SK-N-MC (cell line): ENCODE results near the gene CLDND2.

Experiments
- DNase-seq: peaks from one replicate; pipeline ENCODE4 v3.0.0-alpha.2; 2011; ENCODE audit warnings: low read depth, low spot score
- H3K27ac ChIP-seq: fragments of 200-600 bp; sonication (generic); 2 replicates; pipeline ENCODE4 v1.5.1; 2016; ENCODE audit warnings: mixed run types
- H3K36me3 ChIP-seq: fragments of 200-600 bp; sonication (generic); 2 replicates; pipeline ENCODE4 v1.6.1; 2017; ENCODE audit warnings: antibody characterized with exemption, low read length, mixed read lengths; ENCODE audit not compliant: insufficient read depth
- H3K4me3 ChIP-seq: fragments of 200-600 bp; sonication (generic); 2 replicates; pipeline ENCODE4 v1.5.1; 2016
- H3K9ac ChIP-seq: fragments of 200-600 bp; sonication (generic); 2 replicates; pipeline ENCODE4 v1.8.0; 2017; ENCODE audit warnings: mixed run types, mixed read lengths; ENCODE audit not compliant: insufficient read length
- H3K9me3 ChIP-seq: fragments of 200-600 bp; sonication (generic); 2 replicates; pipeline ENCODE4 v1.6.1; 2017; ENCODE audit warnings: low read depth, mild to moderate bottlenecking, antibody characterized with exemption, low read length, moderate library complexity, mixed read lengths
- EZH2 ChIP-seq: fragments of 200-600 bp; sonication (generic); IDR thresholded peaks from one replicate; pipeline ENCODE4 v1.6.1; 2017; ENCODE audit warnings: antibody characterized with exemption
- FOXP2 ChIP-seq: optimal IDR thresholded peaks from 2 replicates; pipeline ENCODE3; 2011; ENCODE audit warnings: mild to moderate bottlenecking, moderate library complexity; ENCODE audit not compliant: insufficient read depth; ENCODE audit errors: extremely low read length, control extremely low read depth
- POLR2AphosphoS5 ChIP-seq: IDR thresholded peaks from 2 replicates; pipeline ENCODE4 v1.6.1; 2012; ENCODE audit warnings: mild to moderate bottlenecking, low read depth, low read length, borderline replicate concordance

CLDND2 gene

GRCh38 chr19:51351266-51351990 is 17.4 kb downstream of the CLDND2 start:
- Histone ChIP-seq H3K9me3 (no peaks in the 10 kb centered on the region), H3K9ac (no peak overlapping the region), H3K36me3 (peaks cover 4% of the 10 kb centered on the region; the same call in 1 of the 2 replicates), H3K4me3 (no peak overlapping the region), H3K27ac (no peak overlapping the region)
- TF ChIP-seq POLR2AphosphoS5 (no peak), FOXP2 (no peak), EZH2 (no peak)
- no peak for DNase-seq

- peaks cover 4% of the 10 kb centered on the region; the same call in 1 of the 2 replicates for H3K36me3 ChIP-seq
- no peak overlapping the region for H3K4me3 ChIP-seq
- H3K9ac ChIP-seq: no peak overlapping the region
- no peak for DNase-seq
- H3K27ac ChIP-seq: no peak overlapping the region
- H3K9me3 ChIP-seq: no peaks in the 10 kb centered on the region
- TF ChIP-seq POLR2AphosphoS5 (no peak), FOXP2 (no peak)
Observed at GRCh38 chr19:51347209-51347928, 21.4 kb downstream of the CLDND2 start.

GRCh38 chr19:51346742-51347141 is 22.1 kb downstream of the CLDND2 start:
- H3K27ac ChIP-seq: no peak overlapping the region
- no peak overlapping the region for H3K4me3 ChIP-seq
- H3K9ac ChIP-seq: no peak overlapping the region
- no peak for DNase-seq
- no peaks in the 10 kb centered on the region for H3K9me3 ChIP-seq
- peaks cover 4% of the 10 kb centered on the region; the same call in 1 of the 2 replicates for H3K36me3 ChIP-seq
- TF ChIP-seq FOXP2 (no peak), EZH2 (no peak), POLR2AphosphoS5 (no peak)

- no peaks in the 10 kb centered on the region for H3K9me3 ChIP-seq
- no peak for TF ChIP-seq POLR2AphosphoS5
- TF ChIP-seq EZH2: no peak
- TF ChIP-seq FOXP2: no peak
Observed at GRCh38 chr19:51345076-51345620, 23.7 kb downstream of the CLDND2 start.

GRCh38 chr19:51342631-51343569 is 25.9 kb downstream of the CLDND2 start:
- Histone ChIP-seq H3K9ac (no peak overlapping the region), H3K4me3 (no peak overlapping the region), H3K27ac (no peak overlapping the region), H3K36me3 (no peaks in the 10 kb centered on the region), H3K9me3 (no peaks in the 10 kb centered on the region)
- TF ChIP-seq POLR2AphosphoS5 (no peak), EZH2 (no peak), FOXP2 (no peak)
- DNase-seq: no peak

More at GRCh38 chr19:51345076-51345620, 23.7 kb downstream of the CLDND2 start:
- Histone ChIP-seq H3K9ac (no peak overlapping the region), H3K4me3 (no peak overlapping the region), H3K36me3 (no peaks in the 10 kb centered on the region; the same call in 1 of the 2 replicates), H3K27ac (no peak overlapping the region)
- DNase-seq: no peak

- DNase-seq: no peak
- H3K9ac ChIP-seq: no peak within 1 kb of the TSS
- no peak within 1 kb of the TSS for H3K27ac ChIP-seq
- TF ChIP-seq EZH2: no peak
- TF ChIP-seq FOXP2: no peak
- TF ChIP-seq POLR2AphosphoS5: no peak
- H3K9me3 ChIP-seq: no peaks in the 10 kb centered on the region
- no peak within 1 kb of the TSS for H3K4me3 ChIP-seq
- H3K36me3 ChIP-seq: no peaks in the 10 kb centered on the region
Observed at GRCh38 chr19:51341976-51342580, 26.7 kb downstream of the CLDND2 start, which contains the start of gene VSIG10L. TSS of gene VSIG10L (minus strand) at chr19:51342139. CDS start at chr19:51342124, 15 bp downstream.

- Histone ChIP-seq H3K27ac (no peak overlapping the region), H3K4me3 (no peak overlapping the region)
Observed at GRCh38 chr19:51341066-51341465, 27.7 kb downstream of the CLDND2 start.

More at GRCh38 chr19:51341066-51341465, 27.7 kb downstream of the CLDND2 start:
- TF ChIP-seq FOXP2 (no peak), POLR2AphosphoS5 (no peak), EZH2 (no peak)
- no peaks in the 10 kb centered on the region for H3K36me3 ChIP-seq
- H3K9ac ChIP-seq: no peak overlapping the region
- no peak for DNase-seq
- no peaks in the 10 kb centered on the region for H3K9me3 ChIP-seq
